ENCODE data around the gene UBE2L3.
"Not testable (repeated sequence)": the region's sequence is repeated elsewhere in the genome, so short reads cannot be mapped to it uniquely, and the experiment has no call there.

Gene UBE2L3

DNA sequence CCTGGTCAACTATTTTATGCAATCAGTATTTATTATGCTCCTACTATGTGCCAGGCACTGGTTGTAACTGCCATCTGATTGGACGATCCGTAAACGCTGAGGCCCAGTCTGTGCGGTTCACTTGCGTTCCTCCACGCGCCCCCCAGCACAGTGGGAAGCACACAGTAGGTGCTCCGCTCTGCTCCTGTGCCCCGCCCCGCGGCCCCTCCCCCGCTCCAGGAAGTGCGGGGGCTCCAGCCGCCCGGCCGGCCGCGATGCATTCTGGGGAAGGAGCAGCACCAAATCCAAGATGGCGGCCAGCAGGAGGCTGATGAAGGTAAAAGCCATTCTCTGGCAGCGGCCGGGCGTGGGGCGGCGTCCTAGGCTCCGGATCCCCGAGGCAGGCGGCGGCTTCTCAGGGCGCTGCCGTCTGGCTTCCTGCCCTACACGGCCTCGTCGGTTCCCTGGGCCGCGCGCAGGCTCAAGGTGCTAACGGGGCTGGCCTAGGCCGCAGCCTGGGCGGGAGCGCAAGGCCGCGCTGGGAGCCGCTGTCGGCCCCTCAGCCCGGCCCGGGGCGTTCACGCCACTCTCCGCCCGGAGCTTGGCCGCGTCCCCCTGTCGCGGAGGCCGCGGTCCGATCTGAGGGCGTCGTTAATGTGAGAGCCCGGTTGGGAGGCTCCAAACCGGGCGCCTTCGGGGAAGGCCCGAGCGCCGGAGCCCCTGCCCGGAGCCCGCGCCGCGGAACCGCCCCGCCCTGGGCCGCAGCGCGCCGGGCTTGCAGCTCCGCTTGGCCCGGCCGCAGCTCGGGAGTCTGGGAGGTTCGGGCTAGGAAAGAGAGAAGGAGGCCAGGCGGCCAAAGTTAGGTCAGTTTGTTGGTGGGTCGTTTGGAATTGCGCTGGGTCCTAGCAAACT is at the start of gene UBE2L3:
Gene UBE2L3 (plus strand): TSS at position 259 of the 891 bp plus-strand sequence. CDS start 31 bp downstream, at position 290.
- DNase-seq (ENCODE audit: extremely low read depth in 1 of 2, low read depth in 1 of 2) = peak; percentile 51 to 74

- not testable (repeated sequence) for DNase-seq (ENCODE audit: extremely low read depth in 1 of 2, low read depth in 1 of 2)
Measured at GRCh38 chr22:21526705-21527500, 40.6 kb upstream of the UBE2L3 start.

DNA sequence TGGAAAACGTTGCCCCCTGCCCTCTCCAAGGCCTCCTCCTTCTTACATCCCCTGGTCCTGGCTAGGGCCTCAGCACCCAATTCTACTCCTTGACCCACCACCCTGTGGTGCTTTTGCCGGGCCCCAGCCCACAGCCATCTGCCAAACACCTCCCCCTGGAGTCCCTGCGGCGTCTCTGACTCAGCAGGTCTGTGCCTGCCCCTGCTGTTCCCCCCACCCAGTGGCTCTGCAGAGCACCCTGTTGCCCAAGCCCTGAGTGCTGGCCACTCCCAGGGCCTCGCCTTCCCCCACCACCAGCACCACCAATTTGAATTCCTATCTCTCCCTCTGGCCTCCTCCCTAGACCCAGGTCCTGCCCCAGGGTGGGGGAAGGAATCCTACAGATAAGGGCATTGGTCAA is 36.0 kb upstream of the UBE2L3 start:
- not testable (repeated sequence) for DNase-seq (ENCODE audit: extremely low read depth in 1 of 2, low read depth in 1 of 2)

GRCh38 chr22:21532863-21533648 is 34.5 kb upstream of the UBE2L3 start:
- DNase-seq (ENCODE audit: extremely low read depth in 1 of 2, low read depth in 1 of 2) = not testable (repeated sequence)

DNA sequence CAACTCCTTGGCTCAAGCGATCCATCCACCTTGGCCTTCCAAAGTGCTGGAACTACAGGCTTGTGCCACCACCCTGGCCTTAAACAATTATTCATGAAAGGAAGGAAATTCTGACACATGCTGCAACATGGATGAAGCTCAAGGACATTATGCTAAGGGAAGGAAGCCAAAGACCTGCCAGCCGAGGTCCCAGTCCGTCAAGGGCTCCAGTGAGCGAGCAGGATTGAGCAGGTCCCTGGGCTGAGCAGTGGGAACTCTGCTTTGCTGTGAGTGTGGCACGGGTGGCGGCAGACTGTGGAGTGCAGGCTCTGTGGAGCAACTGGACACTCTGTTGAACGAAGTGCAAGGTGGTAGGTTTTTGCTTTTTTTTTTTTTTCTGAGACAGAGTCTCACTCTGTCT is 27.7 kb upstream of the UBE2L3 start:
- not testable (repeated sequence) for DNase-seq (ENCODE audit: extremely low read depth in 1 of 2, low read depth in 1 of 2)

DNA sequence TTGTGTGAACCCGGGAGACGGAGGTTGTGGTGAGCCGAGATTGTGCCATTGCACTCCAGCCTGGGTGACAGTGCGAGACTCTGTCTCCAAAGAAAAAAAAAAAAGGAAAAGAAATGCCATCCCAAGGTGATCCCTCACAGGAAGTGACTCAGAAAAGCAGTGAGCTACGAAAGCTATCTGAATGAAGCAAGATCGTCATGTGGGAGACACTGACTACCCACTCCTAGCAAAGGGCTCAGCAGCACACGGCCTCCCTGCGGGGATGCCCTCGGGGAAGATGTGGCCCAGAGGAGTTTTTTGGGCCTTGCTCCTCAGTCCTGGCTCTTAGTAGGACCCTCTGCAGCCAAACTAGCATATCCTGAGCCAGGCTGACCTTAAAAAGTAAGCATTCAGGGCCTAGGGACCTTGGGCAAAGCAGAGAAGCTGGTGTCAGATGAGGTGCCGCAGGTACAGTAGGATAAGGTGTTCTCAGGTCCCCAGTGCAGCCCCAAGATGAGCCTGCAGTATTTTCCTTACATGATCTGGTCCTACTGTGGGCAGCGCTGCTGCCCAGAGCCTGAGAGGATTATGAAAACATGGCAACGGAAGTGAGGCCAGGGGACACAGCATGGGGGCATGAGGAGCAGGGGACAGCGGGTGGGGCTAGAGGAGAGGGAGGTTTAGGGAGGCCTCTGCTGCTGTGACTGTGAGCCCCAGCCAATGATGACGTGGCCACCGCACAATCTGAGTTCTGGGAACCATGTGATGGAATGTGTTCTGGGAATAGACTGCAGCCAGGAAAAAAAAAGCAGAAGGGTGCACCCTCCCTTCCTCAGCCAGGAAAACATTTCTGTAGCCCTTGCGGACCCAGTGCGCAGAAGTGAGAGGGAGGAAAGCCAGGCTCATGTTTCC is 22.8 kb upstream of the UBE2L3 start:
- DNase-seq (ENCODE audit: extremely low read depth in 1 of 2, low read depth in 1 of 2) = not testable (repeated sequence)

- DNase-seq (ENCODE audit: extremely low read depth in 1 of 2, low read depth in 1 of 2) = not testable (repeated sequence)
Measured at GRCh38 chr22:21549558-21549957, 18.0 kb upstream of the UBE2L3 start.

GRCh38 chr22:21550008-21550677 is 17.4 kb upstream of the UBE2L3 start:
- DNase-seq (ENCODE audit: extremely low read depth in 1 of 2, low read depth in 1 of 2) = not testable (repeated sequence)

GRCh38 chr22:21550678-21551047 is 16.9 kb upstream of the UBE2L3 start:
- not testable (repeated sequence) for DNase-seq (ENCODE audit: extremely low read depth in 1 of 2, low read depth in 1 of 2)

- DNase-seq (ENCODE audit: extremely low read depth in 1 of 2, low read depth in 1 of 2) = not testable (repeated sequence)
Measured at GRCh38 chr22:21551361-21551760, 16.2 kb upstream of the UBE2L3 start, which contains the start of gene RIMBP3C. Gene RIMBP3C, minus strand, starts transcription at chr22:21551461. Its CDS starts 485 bp downstream, at chr22:21550976.

GRCh38 chr22:21559345-21560125 is 8.0 kb upstream of the UBE2L3 start:
- not testable (repeated sequence) for DNase-seq (ENCODE audit: extremely low read depth in 1 of 2, low read depth in 1 of 2)

- not testable (repeated sequence) for DNase-seq (ENCODE audit: extremely low read depth in 1 of 2, low read depth in 1 of 2)
Measured at GRCh38 chr22:21560657-21561056, 6.9 kb upstream of the UBE2L3 start.

- no peak for DNase-seq (ENCODE audit: extremely low read depth in 1 of 2, low read depth in 1 of 2)
Measured at GRCh38 chr22:21563912-21564311, 3.6 kb upstream of the UBE2L3 start.

GRCh38 chr22:21564411-21564810 is 3.1 kb upstream of the UBE2L3 start:
- DNase-seq (ENCODE audit: extremely low read depth in 1 of 2, low read depth in 1 of 2) = no peak

GRCh38 chr22:21568347-21569075 is 997 bp downstream of the UBE2L3 start:
- DNase-seq (ENCODE audit: extremely low read depth in 1 of 2, low read depth in 1 of 2) = no peak

- DNase-seq (ENCODE audit: extremely low read depth in 1 of 2, low read depth in 1 of 2) = not testable (repeated sequence)
Measured at GRCh38 chr22:21569076-21569427, 1.5 kb downstream of the UBE2L3 start.

DNA sequence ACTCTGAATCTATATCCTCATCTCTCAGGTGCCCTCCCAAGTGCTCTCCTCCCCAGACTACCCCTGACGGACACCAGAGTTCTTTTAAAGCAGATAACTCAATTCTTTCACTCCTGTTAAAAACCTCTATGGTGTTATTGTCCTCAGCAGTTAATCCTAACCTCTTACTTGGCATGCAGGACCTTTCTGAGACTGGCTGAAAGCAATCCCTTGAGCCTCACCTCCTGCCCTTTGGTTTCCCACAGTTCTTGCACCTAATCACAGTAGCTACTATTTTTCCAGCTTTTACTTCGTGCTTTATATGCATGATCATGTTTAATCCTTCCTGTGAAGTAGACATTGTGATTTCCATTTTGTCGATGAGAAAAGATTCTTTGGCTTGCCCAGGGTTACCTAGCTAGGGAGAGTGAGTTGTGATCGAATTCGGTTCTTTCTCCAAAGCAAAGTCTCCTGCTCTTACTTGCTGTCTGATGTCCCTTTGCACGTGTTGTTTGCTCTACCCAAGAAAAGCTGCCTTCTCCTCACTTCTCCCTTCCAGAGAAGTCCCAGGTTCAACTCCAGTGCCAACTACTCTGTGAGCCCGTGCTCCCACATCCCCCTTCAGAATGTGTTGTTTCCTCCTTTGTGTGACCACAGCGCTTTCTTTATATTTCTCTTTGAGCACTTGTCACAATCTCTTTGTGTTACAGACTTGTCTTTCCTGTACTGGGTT is 2.1 kb downstream of the UBE2L3 start:
- DNase-seq (ENCODE audit: extremely low read depth in 1 of 2, low read depth in 1 of 2) = no peak

All from activated CD8-positive, alpha-beta memory T cell treated with anti-CD3 and anti-CD28 coated beads for 1 hour (primary cell).